ENCODE results near the gene FAM168B.

- TF ChIP-seq CREB5 (CRISPR knock-in tag; IDR thresholded peaks at IDR 0.05; ENCODE audit: low read depth), result no peak
- TF ChIP-seq GLIS3 (CRISPR knock-in tag; IDR thresholded peaks at IDR 0.05), result no peak
- no peak for TF ChIP-seq BACH2 (CRISPR knock-in tag; IDR thresholded peaks at IDR 0.05; ENCODE audit: borderline replicate concordance)
- TF ChIP-seq, protein P1, sequence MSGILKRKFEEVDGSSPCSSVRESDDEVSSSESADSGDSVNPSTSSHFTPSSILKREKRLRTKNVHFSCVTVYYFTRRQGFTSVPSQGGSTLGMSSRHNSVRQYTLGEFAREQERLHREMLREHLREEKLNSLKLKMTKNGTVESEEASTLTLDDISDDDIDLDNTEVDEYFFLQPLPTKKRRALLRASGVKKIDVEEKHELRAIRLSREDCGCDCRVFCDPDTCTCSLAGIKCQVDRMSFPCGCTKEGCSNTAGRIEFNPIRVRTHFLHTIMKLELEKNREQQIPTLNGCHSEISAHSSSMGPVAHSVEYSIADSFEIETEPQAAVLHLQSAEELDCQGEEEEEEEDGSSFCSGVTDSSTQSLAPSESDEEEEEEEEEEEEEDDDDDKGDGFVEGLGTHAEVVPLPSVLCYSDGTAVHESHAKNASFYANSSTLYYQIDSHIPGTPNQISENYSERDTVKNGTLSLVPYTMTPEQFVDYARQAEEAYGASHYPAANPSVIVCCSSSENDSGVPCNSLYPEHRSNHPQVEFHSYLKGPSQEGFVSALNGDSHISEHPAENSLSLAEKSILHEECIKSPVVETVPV (CRISPR knock-in tag; IDR thresholded peaks at IDR 0.05), result no peak
- TF ChIP-seq CSDC2 (CRISPR knock-in tag; IDR thresholded peaks at IDR 0.05), result no peak
- TF ChIP-seq SNAI2 (CRISPR knock-in tag; IDR thresholded peaks at IDR 0.05), result no peak
- no peak for TF ChIP-seq ISL1 (CRISPR knock-in tag; IDR thresholded peaks at IDR 0.05)
- no peak for TF ChIP-seq TOX (CRISPR knock-in tag; IDR thresholded peaks at IDR 0.05; ENCODE audit: borderline replicate concordance)
- TF ChIP-seq ARNTL (CRISPR knock-in tag; IDR thresholded peaks at IDR 0.05; ENCODE audit: borderline replicate concordance, low read depth), result no peak
- TF ChIP-seq ZNF8 (CRISPR knock-in tag; IDR thresholded peaks at IDR 0.05), result no peak
- no peak for TF ChIP-seq RARB (CRISPR knock-in tag; IDR thresholded peaks at IDR 0.05)
- TF ChIP-seq ZC3H10 (CRISPR knock-in tag; IDR thresholded peaks at IDR 0.05), result no peak
- TF ChIP-seq PATZ1 (CRISPR knock-in tag; IDR thresholded peaks at IDR 0.05; ENCODE audit: borderline replicate concordance), result no peak
- no peak for TF ChIP-seq ZNF70 (CRISPR knock-in tag; IDR thresholded peaks at IDR 0.05)
Measured at GRCh38 chr2:131008967-131009366, 84.3 kb downstream of the FAM168B start.
